GM12878 (cell line): ENCODE data around the gene PROX2. TPM values are rescaled to one million over a fixed set of nuclear protein-coding genes. Genes with fewer than 3 reads are reported as not detected.

ENCODE experiments used
- ATAC-seq: fragments of 200-7000 bp; cut with Tn5 transposase; 3 replicates; pipeline ENCODE4 v1.9.1; 2020; ENCODE audit warnings: mild to moderate bottlenecking, moderate library complexity
- BruUV-seq: library from RNA; stranded (reverse); fragments of 400-500 nt; replicated peaks from 2 replicates; lab custom pipeline; 2021; lab: Mats Ljungman, UMichigan
- CTCF ChIA-PET: fragments of 300-600 bp; sonication (Branson Sonifier 250); formaldehyde crosslinking; extraction: SDS; loops from one replicate; lab custom pipeline; 2021; ENCODE audit warnings: inconsistent platforms; lab: Yijun Ruan, JAX
- POLR2A ChIA-PET: fragments of 350-600 bp; formaldehyde crosslinking; extraction: SDS; loops from one replicate; lab custom pipeline; 2021; ENCODE audit warnings: inconsistent platforms; lab: Charles Lee
- RAD21 ChIA-PET: fragments of 300-600 bp; sonication (Branson Sonifier 250); formaldehyde crosslinking; loops from one replicate; lab custom pipeline; 2023; ENCODE audit warnings: antibody characterized with exemption; ENCODE audit not compliant: unreplicated experiment; lab: Charles Lee
- SMC1A ChIA-PET: fragments of 300-600 bp; sonication (Branson Sonifier 250); formaldehyde crosslinking; loops from one replicate; lab custom pipeline; 2023; ENCODE audit not compliant: unreplicated experiment, uncharacterized antibody; lab: Charles Lee
- DNase-seq: peaks from one replicate; pipeline ENCODE4 v3.0.0-alpha.2; 2011; ENCODE audit warnings: low read depth, low spot score
- FAIRE-seq: peaks from 3 replicates; lab custom pipeline; 2011; peaks lifted over from hg19 to GRCh38; lab: Jason Lieb, UNC
- H2AFZ ChIP-seq: 2 replicates; pipeline ENCODE4 v1.6.0; 2011; ENCODE audit warnings: low read depth, low read length, control low read depth; ENCODE audit not compliant: control insufficient read depth
- H3K27ac ChIP-seq: 2 replicates; pipeline ENCODE4 v1.5.1; 2011; ENCODE audit warnings: control low read depth; ENCODE audit not compliant: control insufficient read depth, insufficient read depth
- H3K27me3 ChIP-seq, 2 experiments: replicated peaks in 1 of 2; 2 replicates each; pipeline versions ENCODE4 v1.6.0 to v1.6.1; 2011; ENCODE audit warnings: low read length in 1 of 2; ENCODE audit not compliant: control insufficient read depth in 2 of 2, insufficient read depth in 2 of 2
- H3K36me3 ChIP-seq, 2 experiments: 2 replicates each; pipeline ENCODE4 v1.5.1; 2011; ENCODE audit warnings: low read length in 1 of 2; ENCODE audit not compliant: control insufficient read depth in 2 of 2, insufficient read depth in 2 of 2
- H3K4me1 ChIP-seq: 2 replicates; pipeline ENCODE4 v1.6.1; 2011; ENCODE audit warnings: mild to moderate bottlenecking, low read length, moderate library complexity, mixed read lengths; ENCODE audit not compliant: control insufficient read depth, insufficient read depth
- H3K4me2 ChIP-seq: 2 replicates; pipeline ENCODE4 v1.6.0; 2011; ENCODE audit warnings: control low read depth; ENCODE audit not compliant: control insufficient read depth, insufficient read depth
- H3K4me3 ChIP-seq: fragments of 200-600 bp; sonication (generic); 2 replicates; pipeline ENCODE4 v1.5.1; 2016
- H3K79me2 ChIP-seq: 2 replicates; pipeline ENCODE4 v1.6.0; 2011; ENCODE audit warnings: low read length; ENCODE audit not compliant: control insufficient read depth, insufficient read depth
- H3K9ac ChIP-seq: 2 replicates; pipeline ENCODE4 v1.8.0; 2011; ENCODE audit warnings: low read length, control low read depth, mixed read lengths; ENCODE audit not compliant: control insufficient read depth, insufficient read depth
- H3K9me3 ChIP-seq: replicated peaks from 3 replicates; pipeline ENCODE4 v1.5.1; 2011; ENCODE audit warnings: mild to moderate bottlenecking, low read length; ENCODE audit not compliant: control insufficient read depth, insufficient read depth
- H4K20me1 ChIP-seq: 2 replicates; pipeline ENCODE4 v1.6.0; 2011; ENCODE audit not compliant: control insufficient read depth, insufficient read depth
- BMI1 ChIP-seq: fragments of 450-650 bp; IDR thresholded peaks from 2 replicates; pipeline ENCODE4 v1.6.1; 2016; ENCODE audit warnings: mild to moderate bottlenecking, moderate library complexity, borderline replicate concordance
- CEBPB ChIP-seq, 2 experiments: fragments of 150-350 bp in 1 of 2; IDR thresholded peaks; 2 replicates each; pipeline ENCODE4 v1.6.1; 2012 to 2014; ENCODE audit warnings: low read depth in 2 of 2, low read length in 2 of 2, borderline replicate concordance in 1 of 2, inconsistent platforms in 1 of 2
- CHD1 ChIP-seq: IDR thresholded peaks from 2 replicates; pipeline ENCODE4 v1.6.1; 2012; ENCODE audit warnings: low read depth, low read length, improper control_type of control experiment
- DPF2 ChIP-seq: fragments of 450-650 bp; IDR thresholded peaks from 2 replicates; pipeline ENCODE4 v1.6.1; 2017; ENCODE audit warnings: mild to moderate bottlenecking
- JUND ChIP-seq: IDR thresholded peaks from 2 replicates; pipeline ENCODE4 v1.6.1; 2012; ENCODE audit warnings: low read depth, mild to moderate bottlenecking, low read length, improper control_type of control experiment, moderate library complexity
- MEF2B ChIP-seq: fragments of 450-650 bp; IDR thresholded peaks from 2 replicates; pipeline ENCODE4 v1.6.1; 2018; ENCODE audit warnings: mild to moderate bottlenecking, moderate library complexity; ENCODE audit not compliant: partially characterized antibody, poor library complexity, severe bottlenecking
- RAD21 ChIP-seq: IDR thresholded peaks from 2 replicates; pipeline ENCODE4 v1.6.1; 2011; ENCODE audit warnings: mild to moderate bottlenecking, low read depth, low read length, moderate library complexity; ENCODE audit not compliant: insufficient read depth
- SIX5 ChIP-seq: IDR thresholded peaks from 2 replicates; pipeline ENCODE4 v1.6.1; 2011; ENCODE audit warnings: mild to moderate bottlenecking, low read depth, low read length, moderate library complexity; ENCODE audit not compliant: severe bottlenecking
- ZBED1 ChIP-seq: IDR thresholded peaks from 2 replicates; pipeline ENCODE4 v1.6.1; 2016; ENCODE audit warnings: borderline replicate concordance
- WGBS: methylation state at CpG from one replicate; pipeline ENCODE4 v1.1.6; 2016; ENCODE audit warnings: low lambda C conversion rate; ENCODE audit not compliant: insufficient replicate concordance, insufficient coverage; ENCODE audit errors: missing lambda C conversion rate; 5-methylcytosine and 5-hydroxymethylcytosine counted together
- in situ Hi-C: fragments of 300-500 bp; cut with MboI; formaldehyde crosslinking; loops from 9 replicates; pipeline ENCODE4 v1.14.3; 2018; ENCODE audit warnings: mixed read lengths
- intact Hi-C: fragments of 100-400 bp; cut with micrococcal nuclease; formaldehyde crosslinking; loops from one replicate; pipeline ENCODE4 v1.14.2; 2022; ENCODE audit not compliant: unreplicated experiment
- polyA plus RNA-seq, 11 experiments: library from polyadenylated mRNA; depleted of rRNA in 4 of 11; unstranded in 6 of 11; stranded (reverse) in 5 of 11; fragments of >200 nt; fragmentation: Nextera tagmentation in 4 of 11; fragmentation: Illumina TruSeq in 1 of 11; extraction: Ambion mirVana in 4 of 11; extraction: Trizol in 1 of 11; gene quantifications; 1 replicate in 1 of 11; 2 replicates in 10 of 11; pipeline versions ENCODE4 v1.2.1 to v1.2.3, GENCODE V29; 2011 to 2016; ENCODE audit warnings: inconsistent platforms in 2 of 11, missing spikeins in 2 of 11, low read depth in 1 of 11
- total RNA-seq, 4 experiments: library from RNA; depleted of rRNA in 3 of 4; stranded (reverse); fragments of >200 nt in 3 of 4; fragmentation: Illumina TruSeq in 1 of 4; extraction: Trizol in 1 of 4; gene quantifications; 2 replicates each; pipeline versions ENCODE4 v1.2.1 to v1.2.3, GENCODE V29; 2013 to 2021
- TF ChIP-seq, protein P1 (sequence below): IDR thresholded peaks from 2 replicates; pipeline ENCODE4 v1.6.1; 2011; ENCODE audit warnings: low read depth, low read length, improper control_type of control experiment, borderline replicate concordance
- TF ChIP-seq, protein P2 (sequence below): IDR thresholded peaks from 2 replicates; pipeline ENCODE4 v1.6.1; 2011; ENCODE audit warnings: borderline replicate concordance, low read depth, mild to moderate bottlenecking, moderate library complexity, mixed read lengths, low read length; ENCODE audit not compliant: insufficient read depth; ENCODE audit errors: extremely low read length
- TF ChIP-seq, protein P3 (sequence below): fragments of 450-650 bp; IDR thresholded peaks from 2 replicates; pipeline ENCODE4 v1.6.1; 2017; ENCODE audit warnings: low read depth, mild to moderate bottlenecking, moderate library complexity
- TF ChIP-seq, protein P4 (sequence below): fragments of 450-650 bp; IDR thresholded peaks from 2 replicates; pipeline ENCODE4 v1.6.1; 2017; ENCODE audit warnings: mild to moderate bottlenecking

PROX2 gene
- total and polyA plus RNA-seq, 10 of the 15 experiments (the other 5 are each of a cell fraction or from before 2014, with no cell fraction given) = 0.04 to 0.42 (median 0.19) TPM

DNA sequence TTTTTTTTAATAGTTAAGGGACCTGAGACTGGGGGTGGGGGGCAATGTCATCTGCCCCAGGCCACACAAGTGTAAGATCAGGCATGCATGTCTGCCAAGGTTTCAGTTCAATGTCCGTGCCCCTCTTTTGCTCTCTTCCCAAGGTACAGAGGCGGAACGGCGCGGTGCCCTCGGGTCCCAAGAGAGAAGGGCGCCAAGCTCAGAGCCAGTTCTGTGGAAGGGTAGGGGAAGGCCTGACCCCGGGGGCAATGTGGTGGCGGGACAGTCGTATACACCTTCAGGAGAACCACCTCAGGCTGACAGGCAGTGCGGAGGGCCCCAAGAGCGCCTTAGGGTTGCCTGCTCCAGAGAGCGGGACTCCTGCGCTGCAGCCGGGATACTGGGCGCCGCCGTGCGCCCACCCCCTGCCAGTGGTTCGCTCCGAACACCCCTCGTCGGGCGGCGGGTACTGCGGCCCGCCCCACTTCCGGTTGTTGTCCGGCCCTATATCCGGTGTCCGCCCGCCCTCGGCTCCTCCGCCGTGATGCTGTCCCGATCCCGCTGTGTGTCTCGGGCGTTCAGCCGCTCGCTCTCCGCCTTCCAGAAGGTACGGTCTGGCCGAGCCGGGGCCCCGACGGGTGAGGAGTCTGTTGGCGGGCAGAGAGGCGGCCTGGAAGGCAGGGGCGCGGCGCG is 5.6 kb upstream of the PROX2 start, which contains the start of gene DLST (continued):
- TF ChIP-seq JUND (peak; percentile 100), MEF2B (peak; percentile 88), SIX5 (peak; percentile 78), BMI1 (no peak), CEBPB (IDR thresholded peaks at IDR 0.05; ENCODE audit: borderline replicate concordance in 1 of 2, low read depth in 2 of 2, low read length in 2 of 2) (no peak)
- TF ChIP-seq, protein P1, sequence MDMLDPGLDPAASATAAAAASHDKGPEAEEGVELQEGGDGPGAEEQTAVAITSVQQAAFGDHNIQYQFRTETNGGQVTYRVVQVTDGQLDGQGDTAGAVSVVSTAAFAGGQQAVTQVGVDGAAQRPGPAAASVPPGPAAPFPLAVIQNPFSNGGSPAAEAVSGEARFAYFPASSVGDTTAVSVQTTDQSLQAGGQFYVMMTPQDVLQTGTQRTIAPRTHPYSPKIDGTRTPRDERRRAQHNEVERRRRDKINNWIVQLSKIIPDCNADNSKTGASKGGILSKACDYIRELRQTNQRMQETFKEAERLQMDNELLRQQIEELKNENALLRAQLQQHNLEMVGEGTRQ = no peak

DNA sequence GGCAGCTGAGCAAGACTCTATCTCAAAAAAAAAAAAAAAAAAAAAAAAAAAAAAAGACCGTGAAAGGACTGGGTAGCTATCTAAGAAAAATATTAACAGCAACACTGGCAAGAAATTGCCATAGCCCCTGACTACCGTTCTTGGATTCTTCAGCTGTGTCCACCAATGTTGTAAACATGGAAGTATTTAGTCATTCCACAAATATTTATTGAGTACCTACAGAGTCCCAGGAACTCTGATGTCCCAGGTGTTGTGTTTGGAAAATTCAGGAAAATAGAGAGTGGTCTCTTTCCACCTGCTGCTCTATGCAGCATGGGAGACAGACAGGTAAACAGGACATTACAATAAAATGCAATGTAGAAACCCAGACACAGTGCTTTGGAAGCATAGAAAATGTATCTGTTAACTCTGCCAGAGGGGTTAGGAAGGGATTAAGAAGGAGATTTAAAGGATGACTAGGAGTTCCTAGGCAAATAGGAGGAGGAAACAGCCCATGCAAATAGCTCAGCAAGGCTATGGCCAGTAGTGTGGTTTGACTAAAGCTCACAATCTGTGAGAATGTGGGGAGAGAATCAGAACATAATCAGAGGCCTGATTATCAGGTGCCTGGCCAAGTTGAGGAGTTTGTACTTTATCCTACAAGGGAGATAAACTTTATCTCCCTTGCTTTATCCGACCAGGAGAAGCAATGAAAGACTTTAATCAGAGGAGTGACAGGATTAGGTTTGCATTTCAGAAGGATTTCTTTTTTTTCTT is 3.7 kb upstream of the PROX2 start:
- H2AFZ ChIP-seq = no peak overlapping the region
- H3K9me3 ChIP-seq = no peaks in the 10 kb centered on the region
- no peak overlapping the region for H3K27ac ChIP-seq
- WGBS = 84% methylated on average over 3 of the region's 3 CpGs
- intact Hi-C loops = loop anchor here (2.0 kb wide), 1 partner anchor 117 kb away; the partner anchor contains the start of gene YLPM1
- ATAC-seq (no peak), FAIRE-seq (no peak), DNase-seq (no peak)
- no peak overlapping the region for H3K4me3 ChIP-seq
- H4K20me1 ChIP-seq = no peaks in the 10 kb centered on the region; the same call in 1 of the 2 replicates
- in situ Hi-C loops = no loop called here
- ChIA-PET POLR2A (interaction anchor here (0.6 to 0.8 kb wide), 7 partner anchors 8 to 1380 kb away, joined by 3 to 10 read pairs (median 3); no protein-coding TSS in a partner anchor), RAD21 (interaction anchor here (0.6 to 3.2 kb wide), 7 partner anchors 9 to 607 kb away, joined by 3 to 11 read pairs (median 3); no protein-coding TSS in a partner anchor), CTCF (interaction anchor here (0.9 to 20.7 kb wide), 7 partner anchors 13 to 209 kb away, joined by 3 to 289 read pairs (median 13); no protein-coding TSS in a partner anchor), SMC1A (interaction anchor here (0.9 to 5.0 kb wide), 8 partner anchors 8 to 211 kb away, joined by 3 to 30 read pairs (median 7); no protein-coding TSS in a partner anchor)
- H3K4me2 ChIP-seq = no peak overlapping the region
- peaks cover 18% of the 10 kb centered on the region for H3K4me1 ChIP-seq
- H3K27me3 ChIP-seq = no peaks in the 10 kb centered on the region
- peaks cover 30% of the 10 kb centered on the region for H3K79me2 ChIP-seq
- H3K36me3 ChIP-seq = no peaks in the 10 kb centered on the region
- no peak overlapping the region for H3K9ac ChIP-seq
- no TSS peak for BruUV-seq
- TF ChIP-seq DPF2 (no peak), ZBED1 (no peak), CHD1 (no peak), RAD21 (no peak)
- TF ChIP-seq, protein P2, sequence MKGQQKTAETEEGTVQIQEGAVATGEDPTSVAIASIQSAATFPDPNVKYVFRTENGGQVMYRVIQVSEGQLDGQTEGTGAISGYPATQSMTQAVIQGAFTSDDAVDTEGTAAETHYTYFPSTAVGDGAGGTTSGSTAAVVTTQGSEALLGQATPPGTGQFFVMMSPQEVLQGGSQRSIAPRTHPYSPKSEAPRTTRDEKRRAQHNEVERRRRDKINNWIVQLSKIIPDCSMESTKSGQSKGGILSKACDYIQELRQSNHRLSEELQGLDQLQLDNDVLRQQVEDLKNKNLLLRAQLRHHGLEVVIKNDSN = no peak
- TF ChIP-seq, protein P3, sequence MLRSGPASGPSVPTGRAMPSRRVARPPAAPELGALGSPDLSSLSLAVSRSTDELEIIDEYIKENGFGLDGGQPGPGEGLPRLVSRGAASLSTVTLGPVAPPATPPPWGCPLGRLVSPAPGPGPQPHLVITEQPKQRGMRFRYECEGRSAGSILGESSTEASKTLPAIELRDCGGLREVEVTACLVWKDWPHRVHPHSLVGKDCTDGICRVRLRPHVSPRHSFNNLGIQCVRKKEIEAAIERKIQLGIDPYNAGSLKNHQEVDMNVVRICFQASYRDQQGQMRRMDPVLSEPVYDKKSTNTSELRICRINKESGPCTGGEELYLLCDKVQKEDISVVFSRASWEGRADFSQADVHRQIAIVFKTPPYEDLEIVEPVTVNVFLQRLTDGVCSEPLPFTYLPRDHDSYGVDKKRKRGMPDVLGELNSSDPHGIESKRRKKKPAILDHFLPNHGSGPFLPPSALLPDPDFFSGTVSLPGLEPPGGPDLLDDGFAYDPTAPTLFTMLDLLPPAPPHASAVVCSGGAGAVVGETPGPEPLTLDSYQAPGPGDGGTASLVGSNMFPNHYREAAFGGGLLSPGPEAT = no peak
- TF ChIP-seq, protein P4, sequence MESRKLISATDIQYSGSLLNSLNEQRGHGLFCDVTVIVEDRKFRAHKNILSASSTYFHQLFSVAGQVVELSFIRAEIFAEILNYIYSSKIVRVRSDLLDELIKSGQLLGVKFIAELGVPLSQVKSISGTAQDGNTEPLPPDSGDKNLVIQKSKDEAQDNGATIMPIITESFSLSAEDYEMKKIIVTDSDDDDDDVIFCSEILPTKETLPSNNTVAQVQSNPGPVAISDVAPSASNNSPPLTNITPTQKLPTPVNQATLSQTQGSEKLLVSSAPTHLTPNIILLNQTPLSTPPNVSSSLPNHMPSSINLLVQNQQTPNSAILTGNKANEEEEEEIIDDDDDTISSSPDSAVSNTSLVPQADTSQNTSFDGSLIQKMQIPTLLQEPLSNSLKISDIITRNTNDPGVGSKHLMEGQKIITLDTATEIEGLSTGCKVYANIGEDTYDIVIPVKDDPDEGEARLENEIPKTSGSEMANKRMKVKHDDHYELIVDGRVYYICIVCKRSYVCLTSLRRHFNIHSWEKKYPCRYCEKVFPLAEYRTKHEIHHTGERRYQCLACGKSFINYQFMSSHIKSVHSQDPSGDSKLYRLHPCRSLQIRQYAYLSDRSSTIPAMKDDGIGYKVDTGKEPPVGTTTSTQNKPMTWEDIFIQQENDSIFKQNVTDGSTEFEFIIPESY = no peak
